ENCODE measurements around the gene RAF1. TPM values are rescaled to one million over a fixed set of nuclear protein-coding genes. Genes with fewer than 3 reads are reported as not detected.
A peak's percentile ranks its signal among the peaks of the same experiment; 100 is the strongest.

RAF1 gene
- total and polyA plus RNA-seq, 2 of the 13 experiments (the other 11 are each of a cell fraction or from before 2014, with no cell fraction given), result 72.2 to 91.4 TPM

GRCh38 chr3:12663936-12664908 is at the start of gene RAF1 (continued):
- TF ChIP-seq, protein P1, sequence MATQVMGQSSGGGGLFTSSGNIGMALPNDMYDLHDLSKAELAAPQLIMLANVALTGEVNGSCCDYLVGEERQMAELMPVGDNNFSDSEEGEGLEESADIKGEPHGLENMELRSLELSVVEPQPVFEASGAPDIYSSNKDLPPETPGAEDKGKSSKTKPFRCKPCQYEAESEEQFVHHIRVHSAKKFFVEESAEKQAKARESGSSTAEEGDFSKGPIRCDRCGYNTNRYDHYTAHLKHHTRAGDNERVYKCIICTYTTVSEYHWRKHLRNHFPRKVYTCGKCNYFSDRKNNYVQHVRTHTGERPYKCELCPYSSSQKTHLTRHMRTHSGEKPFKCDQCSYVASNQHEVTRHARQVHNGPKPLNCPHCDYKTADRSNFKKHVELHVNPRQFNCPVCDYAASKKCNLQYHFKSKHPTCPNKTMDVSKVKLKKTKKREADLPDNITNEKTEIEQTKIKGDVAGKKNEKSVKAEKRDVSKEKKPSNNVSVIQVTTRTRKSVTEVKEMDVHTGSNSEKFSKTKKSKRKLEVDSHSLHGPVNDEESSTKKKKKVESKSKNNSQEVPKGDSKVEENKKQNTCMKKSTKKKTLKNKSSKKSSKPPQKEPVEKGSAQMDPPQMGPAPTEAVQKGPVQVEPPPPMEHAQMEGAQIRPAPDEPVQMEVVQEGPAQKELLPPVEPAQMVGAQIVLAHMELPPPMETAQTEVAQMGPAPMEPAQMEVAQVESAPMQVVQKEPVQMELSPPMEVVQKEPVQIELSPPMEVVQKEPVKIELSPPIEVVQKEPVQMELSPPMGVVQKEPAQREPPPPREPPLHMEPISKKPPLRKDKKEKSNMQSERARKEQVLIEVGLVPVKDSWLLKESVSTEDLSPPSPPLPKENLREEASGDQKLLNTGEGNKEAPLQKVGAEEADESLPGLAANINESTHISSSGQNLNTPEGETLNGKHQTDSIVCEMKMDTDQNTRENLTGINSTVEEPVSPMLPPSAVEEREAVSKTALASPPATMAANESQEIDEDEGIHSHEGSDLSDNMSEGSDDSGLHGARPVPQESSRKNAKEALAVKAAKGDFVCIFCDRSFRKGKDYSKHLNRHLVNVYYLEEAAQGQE (IDR thresholded peaks at IDR 0.05; ENCODE audit: borderline replicate concordance in 1 of 2, low read depth in 1 of 2, low read length in 2 of 2), result peak in 1 of 2 experiments; percentile 48; a peak in 1 of 4 replicates
- TF ChIP-seq ZNF580 (CRISPR knock-in tag; IDR thresholded peaks at IDR 0.05; ENCODE audit: borderline replicate concordance, low read depth) (no peak; the same call in none of the 2 replicates), CREBL2 (CRISPR knock-in tag; IDR thresholded peaks at IDR 0.05; ENCODE audit: borderline replicate concordance) (no peak), NR1H2 (CRISPR knock-in tag; IDR thresholded peaks at IDR 0.05; ENCODE audit: borderline replicate concordance, low read depth) (no peak), ZNF460 (CRISPR knock-in tag; IDR thresholded peaks at IDR 0.05; ENCODE audit: borderline replicate concordance) (no peak), ZNF597 (CRISPR knock-in tag; IDR thresholded peaks at IDR 0.05) (no peak), SATB2 (CRISPR knock-in tag; IDR thresholded peaks at IDR 0.05) (no peak), SPEN (CRISPR knock-in tag; IDR thresholded peaks at IDR 0.05; ENCODE audit: low read depth) (peak; percentile 88), ZNF329 (CRISPR knock-in tag; IDR thresholded peaks at IDR 0.05; ENCODE audit: low read depth) (peak; percentile 76; the same call in 1 of the 2 replicates), ZSCAN9 (CRISPR knock-in tag; IDR thresholded peaks at IDR 0.05; ENCODE audit: borderline replicate concordance) (peak; percentile 84), HHEX (CRISPR knock-in tag; IDR thresholded peaks at IDR 0.05) (no peak), GMEB1 (CRISPR knock-in tag; IDR thresholded peaks at IDR 0.05; ENCODE audit: borderline replicate concordance) (peak; percentile 95)
- TF ChIP-seq, protein P2, sequence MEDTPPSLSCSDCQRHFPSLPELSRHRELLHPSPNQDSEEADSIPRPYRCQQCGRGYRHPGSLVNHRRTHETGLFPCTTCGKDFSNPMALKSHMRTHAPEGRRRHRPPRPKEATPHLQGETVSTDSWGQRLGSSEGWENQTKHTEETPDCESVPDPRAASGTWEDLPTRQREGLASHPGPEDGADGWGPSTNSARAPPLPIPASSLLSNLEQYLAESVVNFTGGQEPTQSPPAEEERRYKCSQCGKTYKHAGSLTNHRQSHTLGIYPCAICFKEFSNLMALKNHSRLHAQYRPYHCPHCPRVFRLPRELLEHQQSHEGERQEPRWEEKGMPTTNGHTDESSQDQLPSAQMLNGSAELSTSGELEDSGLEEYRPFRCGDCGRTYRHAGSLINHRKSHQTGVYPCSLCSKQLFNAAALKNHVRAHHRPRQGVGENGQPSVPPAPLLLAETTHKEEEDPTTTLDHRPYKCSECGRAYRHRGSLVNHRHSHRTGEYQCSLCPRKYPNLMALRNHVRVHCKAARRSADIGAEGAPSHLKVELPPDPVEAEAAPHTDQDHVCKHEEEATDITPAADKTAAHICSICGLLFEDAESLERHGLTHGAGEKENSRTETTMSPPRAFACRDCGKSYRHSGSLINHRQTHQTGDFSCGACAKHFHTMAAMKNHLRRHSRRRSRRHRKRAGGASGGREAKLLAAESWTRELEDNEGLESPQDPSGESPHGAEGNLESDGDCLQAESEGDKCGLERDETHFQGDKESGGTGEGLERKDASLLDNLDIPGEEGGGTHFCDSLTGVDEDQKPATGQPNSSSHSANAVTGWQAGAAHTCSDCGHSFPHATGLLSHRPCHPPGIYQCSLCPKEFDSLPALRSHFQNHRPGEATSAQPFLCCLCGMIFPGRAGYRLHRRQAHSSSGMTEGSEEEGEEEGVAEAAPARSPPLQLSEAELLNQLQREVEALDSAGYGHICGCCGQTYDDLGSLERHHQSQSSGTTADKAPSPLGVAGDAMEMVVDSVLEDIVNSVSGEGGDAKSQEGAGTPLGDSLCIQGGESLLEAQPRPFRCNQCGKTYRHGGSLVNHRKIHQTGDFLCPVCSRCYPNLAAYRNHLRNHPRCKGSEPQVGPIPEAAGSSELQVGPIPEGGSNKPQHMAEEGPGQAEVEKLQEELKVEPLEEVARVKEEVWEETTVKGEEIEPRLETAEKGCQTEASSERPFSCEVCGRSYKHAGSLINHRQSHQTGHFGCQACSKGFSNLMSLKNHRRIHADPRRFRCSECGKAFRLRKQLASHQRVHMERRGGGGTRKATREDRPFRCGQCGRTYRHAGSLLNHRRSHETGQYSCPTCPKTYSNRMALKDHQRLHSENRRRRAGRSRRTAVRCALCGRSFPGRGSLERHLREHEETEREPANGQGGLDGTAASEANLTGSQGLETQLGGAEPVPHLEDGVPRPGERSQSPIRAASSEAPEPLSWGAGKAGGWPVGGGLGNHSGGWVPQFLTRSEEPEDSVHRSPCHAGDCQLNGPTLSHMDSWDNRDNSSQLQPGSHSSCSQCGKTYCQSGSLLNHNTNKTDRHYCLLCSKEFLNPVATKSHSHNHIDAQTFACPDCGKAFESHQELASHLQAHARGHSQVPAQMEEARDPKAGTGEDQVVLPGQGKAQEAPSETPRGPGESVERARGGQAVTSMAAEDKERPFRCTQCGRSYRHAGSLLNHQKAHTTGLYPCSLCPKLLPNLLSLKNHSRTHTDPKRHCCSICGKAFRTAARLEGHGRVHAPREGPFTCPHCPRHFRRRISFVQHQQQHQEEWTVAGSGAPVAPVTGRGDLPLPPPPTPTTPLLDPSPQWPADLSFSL (CRISPR knock-in tag; IDR thresholded peaks at IDR 0.05), result no peak
